ENCODE data around the gene FGFR2.

GRCh38 chr10:121457729-121458128 is 140.5 kb downstream of the FGFR2 start:
- TF ChIP-seq EGR1 (IDR thresholded peaks at IDR 0.05): no peak
- TF ChIP-seq EP300 (IDR thresholded peaks at IDR 0.05; ENCODE audit: borderline replicate concordance): no peak
- TF ChIP-seq ZBTB7A (IDR thresholded peaks at IDR 0.05; ENCODE audit: low read depth): no peak
- peak; percentile 29; the same call in 1 of the 2 replicates for TF ChIP-seq NFIC (IDR thresholded peaks at IDR 0.05)
- TF ChIP-seq YY1 (IDR thresholded peaks at IDR 0.05; ENCODE audit: low read depth): no peak
- TF ChIP-seq TAF1 (IDR thresholded peaks at IDR 0.05; ENCODE audit: low read depth): no peak
- TF ChIP-seq MAX (IDR thresholded peaks at IDR 0.05): no peak
- no peak for TF ChIP-seq CREB1 (IDR thresholded peaks at IDR 0.05; ENCODE audit: low read depth)

All from Ishikawa (cell line).